Testis (tissue), 2 donors: Measurements from ENCODE around the gene ATP2A1.

Experiments used
- POLR2A ChIP-seq: fragments of 450-650 bp; IDR thresholded peaks from one replicate; pipeline ENCODE4 v1.6.1; 2017; ENCODE audit warnings: antibody characterized with exemption, mild to moderate bottlenecking, moderate library complexity
- TF ChIP-seq, protein P1 (sequence below), 3 experiments: fragments of 450-650 bp in 2 of 3; fragments of 200-600 bp in 1 of 3; sonication (generic) in 1 of 3; IDR thresholded peaks; one replicate each; pipeline ENCODE4 v1.5.1; 2016 to 2019; ENCODE audit warnings: antibody characterized with exemption in 3 of 3, mild to moderate bottlenecking in 2 of 3, moderate library complexity in 1 of 3

DNA sequence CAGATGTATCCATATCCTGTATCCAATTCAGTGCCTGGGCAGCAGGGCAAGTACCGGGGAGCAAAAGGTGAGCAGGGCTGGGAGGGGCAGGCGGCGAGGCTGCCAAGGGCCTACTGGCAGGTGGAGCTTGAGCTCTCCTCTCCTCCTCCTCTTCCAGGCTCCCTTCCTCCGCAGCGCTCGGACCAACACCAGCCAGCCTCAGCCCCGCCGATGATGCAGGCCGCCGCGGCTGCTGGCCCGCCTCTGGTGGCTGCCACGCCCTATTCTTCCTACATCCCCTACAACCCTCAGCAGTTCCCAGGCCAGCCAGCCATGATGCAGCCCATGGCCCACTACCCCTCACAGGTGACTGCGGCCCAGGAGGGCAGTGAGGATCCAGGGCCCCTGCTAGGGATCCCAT lies 43.9 kb upstream of the ATP2A1 start:
- TF ChIP-seq, protein P1, sequence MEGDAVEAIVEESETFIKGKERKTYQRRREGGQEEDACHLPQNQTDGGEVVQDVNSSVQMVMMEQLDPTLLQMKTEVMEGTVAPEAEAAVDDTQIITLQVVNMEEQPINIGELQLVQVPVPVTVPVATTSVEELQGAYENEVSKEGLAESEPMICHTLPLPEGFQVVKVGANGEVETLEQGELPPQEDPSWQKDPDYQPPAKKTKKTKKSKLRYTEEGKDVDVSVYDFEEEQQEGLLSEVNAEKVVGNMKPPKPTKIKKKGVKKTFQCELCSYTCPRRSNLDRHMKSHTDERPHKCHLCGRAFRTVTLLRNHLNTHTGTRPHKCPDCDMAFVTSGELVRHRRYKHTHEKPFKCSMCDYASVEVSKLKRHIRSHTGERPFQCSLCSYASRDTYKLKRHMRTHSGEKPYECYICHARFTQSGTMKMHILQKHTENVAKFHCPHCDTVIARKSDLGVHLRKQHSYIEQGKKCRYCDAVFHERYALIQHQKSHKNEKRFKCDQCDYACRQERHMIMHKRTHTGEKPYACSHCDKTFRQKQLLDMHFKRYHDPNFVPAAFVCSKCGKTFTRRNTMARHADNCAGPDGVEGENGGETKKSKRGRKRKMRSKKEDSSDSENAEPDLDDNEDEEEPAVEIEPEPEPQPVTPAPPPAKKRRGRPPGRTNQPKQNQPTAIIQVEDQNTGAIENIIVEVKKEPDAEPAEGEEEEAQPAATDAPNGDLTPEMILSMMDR (IDR thresholded peaks at IDR 0.05) = no peak
- TF ChIP-seq POLR2A = no peak
